HG03097 (cell line): ENCODE measurements around the gene INPP5A.
A peak's percentile ranks its signal among the peaks of the same experiment; 100 is the strongest.

Source experiments
- ATAC-seq: cut with Tn5 transposase; IDR thresholded peaks from one replicate; pipeline ENCODE4 v1.9.1; 2021; ENCODE audit not compliant: unreplicated experiment, low FRiP score

Gene INPP5A

DNA sequence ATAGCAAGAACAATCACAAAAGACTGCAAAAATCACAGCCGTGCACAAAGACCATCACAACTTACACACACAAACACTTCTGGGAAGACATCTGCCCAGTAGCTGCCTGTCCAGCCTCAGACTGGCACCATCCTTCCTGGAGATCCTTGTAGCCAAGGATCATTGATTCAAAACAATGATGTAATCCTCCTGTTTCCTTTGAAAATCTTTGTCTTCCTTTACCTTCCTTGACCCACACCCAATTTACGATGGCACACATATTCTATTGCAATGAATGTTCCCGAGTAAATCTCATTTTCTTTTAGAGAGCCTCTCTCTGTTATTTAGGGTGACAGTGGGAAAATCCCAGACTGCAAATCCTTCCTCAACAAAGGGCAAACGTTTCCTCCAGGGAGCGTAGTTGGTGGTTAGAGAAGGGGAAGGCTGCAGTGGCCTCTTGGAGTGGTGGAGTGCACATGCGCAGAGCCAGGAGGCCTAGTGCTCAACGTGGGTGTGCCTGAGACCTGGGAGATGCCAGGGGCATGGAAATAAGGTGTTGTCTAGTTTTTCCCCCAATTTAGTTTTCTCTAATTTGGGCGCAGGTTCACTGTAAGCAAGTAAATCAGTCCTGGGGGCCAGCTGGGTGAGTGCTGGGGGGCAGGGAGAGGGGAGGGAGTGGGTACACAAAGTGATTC, 3.1 kb upstream of the INPP5A start:
- ATAC-seq: no peak

GRCh38 chr10:132535065-132535651, 2.4 kb upstream of the INPP5A start:
- ATAC-seq: no peak

DNA sequence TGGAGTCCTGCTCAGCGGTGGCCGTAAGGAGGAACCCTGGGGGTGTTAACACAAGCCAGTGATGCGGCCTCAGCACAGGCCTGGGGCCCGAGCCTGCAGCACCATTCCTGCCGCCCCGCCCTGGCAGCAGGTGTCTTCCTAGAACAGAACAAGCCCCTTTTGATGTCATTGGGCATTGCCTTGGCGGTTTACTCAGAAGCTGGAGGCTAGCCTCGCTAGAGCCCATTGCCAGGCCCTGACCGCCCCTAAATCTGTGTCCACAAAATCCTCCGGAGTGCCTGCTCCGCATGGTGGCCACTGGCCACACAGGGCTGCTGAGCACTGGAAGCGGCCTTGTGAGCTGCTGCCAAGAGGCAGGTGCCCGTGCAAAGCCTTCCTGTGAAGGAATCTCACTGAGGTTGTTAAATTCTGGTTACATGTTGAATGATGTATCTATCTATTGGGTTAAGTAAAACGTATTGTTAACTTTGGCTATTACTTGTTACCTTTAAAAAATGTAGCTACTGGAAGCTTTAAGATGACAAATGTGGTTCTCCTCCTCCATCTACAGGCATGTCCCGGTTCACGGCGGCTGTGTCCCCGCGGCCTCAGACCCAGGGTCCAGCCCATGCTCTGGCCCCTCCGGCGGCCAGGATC, 1.2 kb upstream of the INPP5A start:
- no peak for ATAC-seq

DNA sequence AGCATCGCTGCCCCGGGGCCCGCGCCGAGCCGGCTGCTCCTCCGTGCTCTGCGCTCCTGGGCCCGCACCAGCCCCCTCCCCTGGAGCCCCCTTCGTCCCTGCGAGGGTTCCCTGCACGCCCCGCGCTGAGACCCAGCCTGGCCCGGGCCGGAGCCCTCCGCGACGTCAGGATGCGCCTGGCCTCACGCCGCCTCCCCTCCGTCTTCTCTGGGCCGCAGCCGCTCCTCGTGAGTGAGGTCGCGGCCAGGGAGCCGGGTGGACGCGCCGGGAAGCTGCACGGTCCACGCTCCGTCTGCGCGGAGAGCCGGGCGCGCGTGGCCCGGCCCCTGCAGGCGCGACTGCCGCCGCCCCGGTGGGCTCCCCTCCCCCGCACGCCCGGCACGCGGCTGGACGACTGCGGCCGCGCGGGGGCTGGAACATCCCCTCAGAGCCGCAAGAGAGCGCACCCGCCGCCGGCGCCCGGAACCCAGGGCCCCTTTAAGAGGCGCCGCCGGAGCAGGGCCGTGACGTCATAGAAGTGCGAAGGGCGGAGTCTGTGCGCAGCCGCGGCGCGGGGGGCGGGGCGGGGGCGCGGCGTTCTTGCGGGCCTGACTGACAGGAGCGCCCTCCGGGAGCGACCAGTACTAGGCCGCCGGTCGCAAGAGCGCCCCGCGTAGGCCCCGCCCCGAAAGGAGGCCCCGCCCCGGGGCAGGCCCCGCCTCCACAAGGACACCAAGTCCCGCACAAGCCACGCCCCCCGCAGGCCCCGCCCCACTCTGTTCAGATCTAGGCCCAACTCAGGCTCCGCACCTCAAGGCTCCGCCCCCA, 507 bp upstream of the INPP5A start:
- peak; percentile 80 for ATAC-seq

GRCh38 chr10:132538031-132538789, 623 bp downstream of the INPP5A start:
- no peak for ATAC-seq

DNA sequence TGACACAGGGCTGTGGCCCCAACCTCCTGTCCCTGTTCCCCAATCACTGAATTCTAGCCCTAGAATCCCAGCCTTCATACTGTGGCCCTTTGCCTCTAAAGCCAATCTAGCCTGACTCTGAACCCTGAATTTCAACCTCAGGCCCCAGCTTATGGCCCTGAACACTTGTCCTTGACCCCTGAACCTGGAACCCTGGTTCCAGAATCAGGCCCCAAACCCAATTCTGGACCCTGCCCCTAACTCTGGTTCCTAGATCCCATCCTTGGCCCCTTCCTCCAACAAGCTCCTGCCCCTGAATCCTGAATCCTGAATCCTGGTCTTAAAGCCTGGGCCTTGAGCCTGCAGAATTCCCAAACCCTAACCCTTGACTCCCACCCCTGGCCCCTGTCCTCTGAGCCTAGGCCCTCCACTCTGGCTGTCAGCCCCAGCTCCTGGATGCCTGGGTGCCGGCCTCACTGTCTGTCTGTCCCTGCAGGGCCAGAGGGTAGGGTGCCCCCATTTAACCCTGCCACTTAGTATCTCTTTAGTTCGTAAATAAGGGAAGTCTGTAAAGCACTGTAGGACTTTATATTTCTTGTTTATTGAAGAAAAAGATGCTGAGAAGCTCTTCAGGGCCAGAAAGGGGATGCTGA, 1.3 kb downstream of the INPP5A start:
- no peak for ATAC-seq

DNA sequence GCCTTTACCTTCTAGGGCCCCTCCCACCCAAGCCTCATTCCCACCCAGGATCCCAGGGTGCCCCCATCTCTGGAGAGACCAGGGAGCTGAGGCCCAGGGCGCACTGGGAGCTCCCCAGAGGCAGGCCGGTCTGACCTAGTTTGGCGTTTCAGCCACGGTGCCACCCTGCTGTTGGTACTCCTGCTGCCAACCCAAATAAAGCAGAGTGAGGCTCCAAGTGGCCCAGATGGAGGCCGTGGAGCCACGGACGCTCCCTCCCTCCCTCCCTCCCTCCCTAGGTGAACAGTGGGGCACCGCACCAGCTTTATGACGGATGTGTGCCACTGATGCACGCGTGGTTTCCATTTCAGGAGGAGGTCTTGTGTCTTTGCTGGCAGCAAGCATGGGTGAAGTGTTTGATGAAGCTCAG, 1.8 kb downstream of the INPP5A start:
- ATAC-seq: no peak

DNA sequence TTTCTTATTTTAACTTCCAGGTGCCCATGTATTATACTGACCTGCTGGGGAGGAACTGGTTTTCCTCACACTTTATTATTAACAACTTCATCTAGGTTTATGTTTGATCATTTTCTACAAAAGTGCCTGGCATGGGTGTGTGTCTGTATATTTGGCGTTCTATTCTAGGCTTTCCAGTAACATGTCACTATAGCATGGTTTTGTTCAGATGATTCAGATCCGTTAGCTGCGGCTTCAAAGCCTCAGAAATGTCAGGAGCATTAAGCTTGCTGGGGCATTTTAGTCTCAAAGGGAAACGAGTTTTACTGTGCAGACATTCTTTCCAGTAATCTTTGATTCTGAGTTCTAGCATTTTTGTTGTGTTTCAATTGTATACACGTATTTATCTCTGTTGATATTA, 2.3 kb downstream of the INPP5A start:
- ATAC-seq: no peak

- no peak for ATAC-seq
Measured at GRCh38 chr10:132540456-132540855, 2.9 kb downstream of the INPP5A start.

GRCh38 chr10:132541129-132541528, 3.5 kb downstream of the INPP5A start:
- ATAC-seq: no peak

DNA sequence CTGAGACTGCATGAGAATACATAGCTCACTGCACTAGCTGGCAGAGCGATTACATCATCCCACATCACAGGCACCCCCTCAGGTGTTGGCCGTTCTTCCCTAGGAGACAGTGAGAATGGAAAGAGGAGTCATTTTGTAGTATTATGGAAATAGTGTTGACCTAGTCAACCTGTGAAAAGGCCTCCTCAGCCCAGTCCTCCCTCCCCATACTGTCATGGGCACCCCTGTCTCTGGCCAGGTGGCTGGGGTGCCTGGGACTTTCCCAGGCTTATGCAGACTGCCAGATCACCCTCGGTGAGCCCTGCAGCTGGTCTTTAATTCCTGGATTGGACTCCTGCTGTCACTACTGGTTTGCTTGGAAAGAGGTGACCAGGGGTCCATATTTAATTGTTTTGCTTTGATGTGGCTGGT, 4.0 kb downstream of the INPP5A start:
- no peak for ATAC-seq

DNA sequence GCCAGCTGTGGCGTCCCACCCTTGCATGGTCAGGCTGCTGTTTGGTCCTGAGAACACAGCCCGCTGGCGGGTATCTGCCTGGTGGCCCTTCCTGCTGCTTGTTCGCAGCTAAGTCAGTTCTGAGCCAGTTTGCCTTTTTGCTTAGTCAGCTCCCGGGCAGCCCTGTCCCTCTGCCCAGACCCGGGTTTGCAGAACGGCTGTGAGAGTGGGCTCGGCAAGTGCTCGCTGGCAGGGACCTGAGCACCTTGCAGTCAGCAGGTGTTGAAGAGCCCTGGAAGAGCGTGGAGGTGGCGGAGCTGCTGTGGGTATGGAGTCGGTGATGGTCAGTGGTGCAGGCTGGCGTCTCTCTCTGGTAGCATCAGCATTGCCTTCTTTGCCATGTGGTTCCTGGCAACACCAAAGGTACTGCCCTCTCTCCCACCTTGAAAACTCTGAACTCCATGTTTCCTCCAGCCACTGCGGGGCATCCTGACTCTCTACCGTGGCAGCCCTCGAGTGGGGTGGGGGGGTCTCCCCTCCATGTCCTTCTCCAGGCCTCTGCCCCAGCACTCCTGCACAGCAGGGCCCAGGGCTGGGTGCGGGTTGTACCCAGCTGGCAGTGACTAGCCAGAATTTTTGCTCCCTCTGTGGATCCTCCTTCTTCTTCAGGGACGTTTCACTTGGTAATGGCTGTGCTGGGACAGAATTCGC, 4.6 kb downstream of the INPP5A start:
- ATAC-seq: no peak

- no peak for ATAC-seq
Measured at GRCh38 chr10:132542819-132543218, 5.2 kb downstream of the INPP5A start.

GRCh38 chr10:132543916-132544743, 6.5 kb downstream of the INPP5A start:
- ATAC-seq: no peak

GRCh38 chr10:132544744-132545658, 7.4 kb downstream of the INPP5A start:
- ATAC-seq: no peak

- no peak for ATAC-seq
Measured at GRCh38 chr10:132545659-132546367, 8.2 kb downstream of the INPP5A start.
